ENCODE data around the gene SASH3.
A peak's percentile ranks its signal among the peaks of the same experiment; 100 is the strongest.

Gene SASH3

DNA sequence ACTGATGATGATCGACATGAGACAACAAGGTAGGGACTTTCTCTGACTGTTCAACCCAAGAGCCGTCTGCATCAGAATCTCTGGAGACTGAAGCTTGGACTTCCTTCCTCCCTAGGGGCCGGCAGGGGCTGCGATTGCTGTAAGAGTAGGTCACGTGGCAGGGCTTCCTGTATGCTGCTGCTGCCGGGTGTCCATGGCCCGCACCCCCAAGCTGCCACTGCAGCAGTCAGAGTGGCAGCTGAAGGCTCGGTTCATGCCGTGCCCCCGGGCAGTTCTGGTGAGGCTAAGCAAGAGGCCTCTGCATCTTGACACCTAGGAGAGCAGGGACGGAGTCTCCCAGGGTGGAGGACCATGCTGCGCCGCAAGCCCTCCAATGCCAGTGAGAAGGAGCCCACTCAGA is at the start of gene SASH3:
SASH3 (plus strand) TSS at position 203 of the 400 bp plus-strand sequence; CDS start at position 352, 149 bp downstream.
- H3K4me3 ChIP-seq (ENCODE audit: low read length in 2 of 2), result peak within 1 kb of the TSS; percentile 38 to 71
- peak within 1 kb of the TSS; percentile 46 to 77 for H3K27ac ChIP-seq (ENCODE audit: low read depth in 2 of 2, low read length in 2 of 2)
- peaks cover 0 to 5% of the 10 kb centered on the region in 2 donors for H3K4me1 ChIP-seq (ENCODE audit: control insufficient read depth in 2 of 2, insufficient read depth in 2 of 2, low read length in 2 of 2)
- no peaks in the 10 kb centered on the region for H3K36me3 ChIP-seq (ENCODE audit: control insufficient read depth in 2 of 2, insufficient read depth in 2 of 2, low read length in 2 of 2)
- no peaks in the 10 kb centered on the region for H3K27me3 ChIP-seq (ENCODE audit: control insufficient read depth in 2 of 2, insufficient read depth in 2 of 2, low read length in 2 of 2)
- H3K9ac ChIP-seq (ENCODE audit: low read depth in 1 of 2, low read length in 2 of 2), result peak within 1 kb of the TSS in 1 of 2 donors; percentile 60
- no peaks in the 10 kb centered on the region for H3K9me3 ChIP-seq (ENCODE audit: control insufficient read depth in 2 of 2, low read length in 2 of 2)

DNA sequence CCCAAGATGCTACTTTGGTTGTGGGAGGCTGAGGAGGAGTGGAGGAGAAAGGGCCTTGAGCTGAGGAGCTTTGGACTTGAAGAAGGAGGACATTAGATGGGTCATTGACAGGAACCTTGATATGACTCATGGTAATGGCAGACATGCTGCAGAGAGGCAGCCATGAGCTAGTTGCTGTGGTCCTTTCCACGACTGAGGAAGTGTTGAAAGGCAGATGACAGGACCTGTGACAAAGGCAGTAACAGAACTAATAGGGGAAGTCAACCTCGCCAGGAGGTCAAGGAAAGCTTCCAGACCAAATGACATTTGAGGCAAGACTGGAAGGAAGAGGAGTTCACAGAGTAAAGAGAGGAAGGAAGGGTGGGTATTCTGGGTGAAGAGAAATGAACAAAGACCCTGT is 48.5 kb upstream of the SASH3 start:
- no peak overlapping the region for H3K9ac ChIP-seq (ENCODE audit: low read depth in 1 of 2, low read length in 2 of 2)
- H3K27me3 ChIP-seq (ENCODE audit: control insufficient read depth in 2 of 2, insufficient read depth in 2 of 2, low read length in 2 of 2), result peaks cover 0 to 2% of the 10 kb centered on the region in 2 donors
- H3K4me1 ChIP-seq (ENCODE audit: control insufficient read depth in 2 of 2, insufficient read depth in 2 of 2, low read length in 2 of 2), result peaks cover 0 to 2% of the 10 kb centered on the region in 2 donors
- no peak overlapping the region for H3K27ac ChIP-seq (ENCODE audit: low read depth in 2 of 2, low read length in 2 of 2)
- H3K36me3 ChIP-seq (ENCODE audit: control insufficient read depth in 2 of 2, insufficient read depth in 2 of 2, low read length in 2 of 2), result no peaks in the 10 kb centered on the region
- H3K4me3 ChIP-seq (ENCODE audit: low read length in 2 of 2), result no peak overlapping the region
- no peaks in the 10 kb centered on the region for H3K9me3 ChIP-seq (ENCODE audit: control insufficient read depth in 2 of 2, low read length in 2 of 2)

GRCh38 chrX:129732857-129733256 is 46.9 kb upstream of the SASH3 start:
- no peak overlapping the region for H3K4me3 ChIP-seq (ENCODE audit: low read length in 2 of 2)
- no peak overlapping the region for H3K9ac ChIP-seq (ENCODE audit: low read depth in 1 of 2, low read length in 2 of 2)
- H3K36me3 ChIP-seq (ENCODE audit: control insufficient read depth in 2 of 2, insufficient read depth in 2 of 2, low read length in 2 of 2), result no peaks in the 10 kb centered on the region
- no peak overlapping the region for H3K27ac ChIP-seq (ENCODE audit: low read depth in 2 of 2, low read length in 2 of 2)
- H3K27me3 ChIP-seq (ENCODE audit: control insufficient read depth in 2 of 2, insufficient read depth in 2 of 2, low read length in 2 of 2), result peaks cover 0 to 2% of the 10 kb centered on the region in 2 donors
- peaks cover 0 to 2% of the 10 kb centered on the region in 2 donors for H3K4me1 ChIP-seq (ENCODE audit: control insufficient read depth in 2 of 2, insufficient read depth in 2 of 2, low read length in 2 of 2)
- H3K9me3 ChIP-seq (ENCODE audit: control insufficient read depth in 2 of 2, low read length in 2 of 2), result no peaks in the 10 kb centered on the region

GRCh38 chrX:129733335-129733734 is 46.4 kb upstream of the SASH3 start:
- H3K27ac ChIP-seq (ENCODE audit: low read depth in 2 of 2, low read length in 2 of 2), result no peak overlapping the region
- no peaks in the 10 kb centered on the region for H3K36me3 ChIP-seq (ENCODE audit: control insufficient read depth in 2 of 2, insufficient read depth in 2 of 2, low read length in 2 of 2)
- peaks cover 0 to 2% of the 10 kb centered on the region in 2 donors for H3K27me3 ChIP-seq (ENCODE audit: control insufficient read depth in 2 of 2, insufficient read depth in 2 of 2, low read length in 2 of 2)
- H3K9ac ChIP-seq (ENCODE audit: low read depth in 1 of 2, low read length in 2 of 2), result no peak overlapping the region
- no peaks in the 10 kb centered on the region for H3K9me3 ChIP-seq (ENCODE audit: control insufficient read depth in 2 of 2, low read length in 2 of 2)
- peaks cover 3 to 6% of the 10 kb centered on the region in 2 donors for H3K4me1 ChIP-seq (ENCODE audit: control insufficient read depth in 2 of 2, insufficient read depth in 2 of 2, low read length in 2 of 2)
- no peak overlapping the region for H3K4me3 ChIP-seq (ENCODE audit: low read length in 2 of 2)

DNA sequence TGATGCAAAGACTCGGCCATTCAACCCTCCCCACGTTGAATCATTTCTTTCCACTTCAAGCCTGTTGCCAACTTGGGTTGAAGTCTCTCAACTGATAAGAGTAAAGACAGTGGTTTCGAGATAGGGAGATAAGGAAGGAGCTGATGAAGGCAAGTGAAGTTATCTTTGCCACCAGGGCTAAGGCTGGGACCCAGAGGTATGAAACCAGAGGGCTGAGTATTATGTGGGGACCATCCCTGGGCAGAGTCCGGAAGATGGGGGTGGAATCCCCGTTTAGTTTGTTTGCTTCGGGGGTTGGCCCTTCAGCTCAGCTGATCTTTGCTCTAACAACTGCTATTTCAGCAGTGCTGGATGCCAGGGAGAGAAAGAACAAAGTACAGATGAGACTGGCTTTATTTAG is 43.3 kb upstream of the SASH3 start:
- Histone ChIP-seq H3K9me3 (ENCODE audit: control insufficient read depth in 2 of 2, low read length in 2 of 2) (no peaks in the 10 kb centered on the region), H3K27ac (ENCODE audit: low read depth in 2 of 2, low read length in 2 of 2) (peak overlapping the region in 1 of 2 donors; percentile 1), H3K4me1 (ENCODE audit: control insufficient read depth in 2 of 2, insufficient read depth in 2 of 2, low read length in 2 of 2) (peaks cover 5 to 7% of the 10 kb centered on the region in 2 donors)

DNA sequence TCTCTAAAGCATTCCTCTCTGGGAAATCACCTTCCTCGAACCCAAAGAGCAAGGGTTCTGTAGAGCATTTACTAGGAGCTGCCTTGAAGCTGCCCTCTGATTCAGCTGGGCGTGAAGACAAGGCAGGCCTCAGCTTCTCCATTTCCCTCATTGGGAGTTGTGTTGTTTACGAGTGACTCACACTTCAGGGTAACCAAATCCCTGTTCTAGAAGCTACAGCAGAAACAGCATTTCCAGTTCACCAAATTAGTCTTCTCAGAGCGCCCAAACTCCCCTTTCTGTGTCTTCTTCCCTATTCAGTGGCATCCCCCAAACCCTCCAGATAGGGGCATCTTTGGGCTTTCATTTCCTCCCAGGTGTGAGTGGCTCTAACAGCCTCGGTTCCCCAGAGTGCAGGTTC is 41.8 kb upstream of the SASH3 start:
- Histone ChIP-seq H3K9me3 (ENCODE audit: control insufficient read depth in 2 of 2, low read length in 2 of 2) (no peaks in the 10 kb centered on the region), H3K36me3 (ENCODE audit: control insufficient read depth in 2 of 2, insufficient read depth in 2 of 2, low read length in 2 of 2) (no peaks in the 10 kb centered on the region), H3K4me3 (ENCODE audit: low read length in 2 of 2) (no peak overlapping the region), H3K27ac (ENCODE audit: low read depth in 2 of 2, low read length in 2 of 2) (peak overlapping the region; percentile 59 to 61), H3K4me1 (ENCODE audit: control insufficient read depth in 2 of 2, insufficient read depth in 2 of 2, low read length in 2 of 2) (peaks cover 5 to 7% of the 10 kb centered on the region in 2 donors), H3K9ac (ENCODE audit: low read depth in 1 of 2, low read length in 2 of 2) (no peak overlapping the region), H3K27me3 (ENCODE audit: control insufficient read depth in 2 of 2, insufficient read depth in 2 of 2, low read length in 2 of 2) (no peaks in the 10 kb centered on the region)

More for the DNA sequence above, 43.3 kb upstream of the SASH3 start:
- Histone ChIP-seq H3K4me3 (ENCODE audit: low read length in 2 of 2) (no peak overlapping the region), H3K36me3 (ENCODE audit: control insufficient read depth in 2 of 2, insufficient read depth in 2 of 2, low read length in 2 of 2) (no peaks in the 10 kb centered on the region), H3K9ac (ENCODE audit: low read depth in 1 of 2, low read length in 2 of 2) (no peak overlapping the region), H3K27me3 (ENCODE audit: control insufficient read depth in 2 of 2, insufficient read depth in 2 of 2, low read length in 2 of 2) (no peaks in the 10 kb centered on the region)

- H3K4me3 ChIP-seq (ENCODE audit: low read length in 2 of 2), result peak within 1 kb of the TSS in 1 of 2 donors; percentile 22
- peak within 1 kb of the TSS; percentile 59 to 61 for H3K27ac ChIP-seq (ENCODE audit: low read depth in 2 of 2, low read length in 2 of 2)
Measured at GRCh38 chrX:129738466-129739308, 41.1 kb upstream of the SASH3 start, which contains the start of gene XPNPEP2. Gene XPNPEP2, plus strand, starts transcription at chrX:129738979. Its CDS starts 235 bp downstream, at chrX:129739214.

DNA sequence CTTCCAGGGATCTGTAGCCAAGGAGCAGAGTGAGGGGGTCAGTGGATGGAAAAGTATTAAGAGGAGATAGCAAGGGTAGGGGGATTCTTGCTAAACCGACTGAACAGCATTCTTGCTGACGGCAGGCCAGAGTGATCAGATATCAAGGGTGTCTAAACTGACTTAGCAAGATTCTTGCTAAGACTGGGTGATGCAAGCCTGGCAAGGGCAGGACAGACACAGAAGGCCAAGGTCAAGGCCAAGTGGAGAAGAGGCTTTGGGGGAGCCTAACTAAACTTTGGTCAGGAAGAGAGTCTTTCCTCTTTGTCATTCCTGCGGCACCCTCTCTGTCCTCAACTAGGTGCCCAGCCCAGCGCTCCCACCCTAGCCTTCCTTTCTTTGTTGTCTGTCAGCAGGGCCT is 40.2 kb upstream of the SASH3 start:
- no peak overlapping the region for H3K9ac ChIP-seq (ENCODE audit: low read depth in 1 of 2, low read length in 2 of 2)
- H3K4me3 ChIP-seq (ENCODE audit: low read length in 2 of 2), result peak overlapping the region in 1 of 2 donors; percentile 22
- no peaks in the 10 kb centered on the region for H3K27me3 ChIP-seq (ENCODE audit: control insufficient read depth in 2 of 2, insufficient read depth in 2 of 2, low read length in 2 of 2)
- peaks cover 5 to 7% of the 10 kb centered on the region in 2 donors for H3K4me1 ChIP-seq (ENCODE audit: control insufficient read depth in 2 of 2, insufficient read depth in 2 of 2, low read length in 2 of 2)
- no peaks in the 10 kb centered on the region for H3K9me3 ChIP-seq (ENCODE audit: control insufficient read depth in 2 of 2, low read length in 2 of 2)
- no peaks in the 10 kb centered on the region for H3K36me3 ChIP-seq (ENCODE audit: control insufficient read depth in 2 of 2, insufficient read depth in 2 of 2, low read length in 2 of 2)
- peak overlapping the region in 1 of 2 donors; percentile 9 for H3K27ac ChIP-seq (ENCODE audit: low read depth in 2 of 2, low read length in 2 of 2)

More at GRCh38 chrX:129738466-129739308, 41.1 kb upstream of the SASH3 start, which contains the start of gene XPNPEP2:
- Histone ChIP-seq H3K4me1 (ENCODE audit: control insufficient read depth in 2 of 2, insufficient read depth in 2 of 2, low read length in 2 of 2) (peaks cover 5 to 7% of the 10 kb centered on the region in 2 donors), H3K36me3 (ENCODE audit: control insufficient read depth in 2 of 2, insufficient read depth in 2 of 2, low read length in 2 of 2) (no peaks in the 10 kb centered on the region), H3K9ac (ENCODE audit: low read depth in 1 of 2, low read length in 2 of 2) (peak within 1 kb of the TSS in 1 of 2 donors; percentile 14), H3K27me3 (ENCODE audit: control insufficient read depth in 2 of 2, insufficient read depth in 2 of 2, low read length in 2 of 2) (no peaks in the 10 kb centered on the region), H3K9me3 (ENCODE audit: control insufficient read depth in 2 of 2, low read length in 2 of 2) (no peaks in the 10 kb centered on the region)

DNA sequence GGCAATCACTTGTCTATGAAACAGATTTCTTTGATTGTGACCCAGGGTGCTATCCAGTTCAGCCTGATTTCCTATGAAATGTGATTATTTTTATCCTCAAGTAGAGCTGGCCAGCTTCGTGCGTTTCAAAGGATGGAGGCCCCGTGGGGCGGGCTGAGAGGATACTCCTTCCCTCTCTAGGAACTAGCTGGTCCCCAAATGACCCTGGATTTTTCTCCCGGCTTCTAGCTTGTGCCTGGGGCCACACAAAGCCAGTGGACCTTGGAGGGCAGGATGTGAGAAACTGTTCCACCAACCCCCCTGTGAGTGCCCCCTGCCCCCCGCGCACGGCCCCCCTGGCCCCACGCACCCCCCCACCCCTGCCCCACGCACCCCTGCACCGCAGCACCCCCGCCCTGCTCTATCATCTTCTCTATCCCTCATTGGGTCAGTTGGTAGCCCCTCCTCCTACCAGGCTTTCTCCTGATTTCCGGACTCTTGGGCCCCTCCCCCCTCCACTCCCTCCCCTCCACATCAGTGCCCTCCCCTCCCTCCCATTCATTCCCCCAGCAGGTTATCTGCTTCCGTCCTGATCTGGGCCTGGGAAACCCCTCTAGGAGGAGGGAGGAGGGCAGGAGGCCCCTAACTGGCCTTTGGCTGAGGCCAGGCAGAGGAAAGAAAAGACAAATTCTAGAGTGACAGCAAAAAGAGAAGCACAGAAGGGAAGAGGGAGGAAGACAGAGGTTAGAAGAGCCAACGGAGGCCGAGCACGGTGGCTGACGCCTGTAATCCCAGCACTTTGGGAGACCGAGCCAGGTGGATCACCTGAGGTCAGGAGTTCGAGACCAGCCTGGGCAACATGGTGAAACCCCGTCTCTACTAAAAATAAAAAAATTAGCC is 37.6 kb upstream of the SASH3 start:
- peaks cover 5 to 7% of the 10 kb centered on the region in 2 donors for H3K4me1 ChIP-seq (ENCODE audit: control insufficient read depth in 2 of 2, insufficient read depth in 2 of 2, low read length in 2 of 2)
- no peak overlapping the region for H3K4me3 ChIP-seq (ENCODE audit: low read length in 2 of 2)
- no peaks in the 10 kb centered on the region for H3K36me3 ChIP-seq (ENCODE audit: control insufficient read depth in 2 of 2, insufficient read depth in 2 of 2, low read length in 2 of 2)
- H3K9me3 ChIP-seq (ENCODE audit: control insufficient read depth in 2 of 2, low read length in 2 of 2), result no peaks in the 10 kb centered on the region
- no peak overlapping the region for H3K27ac ChIP-seq (ENCODE audit: low read depth in 2 of 2, low read length in 2 of 2)
- H3K9ac ChIP-seq (ENCODE audit: low read depth in 1 of 2, low read length in 2 of 2), result no peak overlapping the region
- H3K27me3 ChIP-seq (ENCODE audit: control insufficient read depth in 2 of 2, insufficient read depth in 2 of 2, low read length in 2 of 2), result no peaks in the 10 kb centered on the region

Data from mucosa of rectum (tissue), 2 donors.